Activated T-cell treated with anti-CD3 and anti-CD28 coated beads, Interleukin-2, amount 50 U/mL, for 4 hours (primary cell): Measurements from ENCODE around the gene CALCOCO1. TPM values are rescaled to one million over a fixed set of nuclear protein-coding genes. Genes with fewer than 3 reads are reported as not detected.

Experiments
- ATAC-seq, 2 donors: fragments of 200-7000 bp; cut with Tn5 transposase; one replicate each; pipeline ENCODE4 v1.10.0; 2021
- DNase-seq: peaks from one replicate; pipeline ENCODE4 v3.0.0-alpha.2; 2020
- H3K27me3 Mint-ChIP-seq: one replicate; pipeline ENCODE4 v1.8.0; 2021; ENCODE audit warnings: low read depth, mixed read lengths
- H3K36me3 Mint-ChIP-seq: one replicate; pipeline ENCODE4 v1.8.0; 2022; ENCODE audit warnings: mixed read lengths; ENCODE audit not compliant: insufficient read depth
- H3K4me1 Mint-ChIP-seq: one replicate; pipeline ENCODE4 v1.8.0; 2021; ENCODE audit warnings: low read depth, mixed read lengths
- H3K4me3 Mint-ChIP-seq: one replicate; pipeline ENCODE4 v1.8.0; 2021; ENCODE audit warnings: mild to moderate bottlenecking, moderate library complexity, mixed read lengths
- H3K9me3 Mint-ChIP-seq: one replicate; pipeline ENCODE4 v1.8.0; 2021; ENCODE audit warnings: mixed read lengths
- total RNA-seq, 3 donors: library from RNA; stranded (reverse); gene quantifications; one replicate each; pipeline ENCODE4 v1.2.1, GENCODE V29; 2021

The CALCOCO1 gene
- total RNA-seq, 3 donors from 2014 or later, result 2.6 to 9.9 (median 7.1) TPM

- Mint-ChIP-seq H3K9me3 (no peaks in the 10 kb centered on the region), H3K27me3 (no peaks in the 10 kb centered on the region), H3K4me3 (no peak overlapping the region), H3K4me1 (no peaks in the 10 kb centered on the region), H3K36me3 (peaks cover 16% of the 10 kb centered on the region)
- ATAC-seq (no peak), DNase-seq (no peak)
Observed at GRCh38 chr12:53660041-53660440, 67.2 kb downstream of the CALCOCO1 start.

DNA sequence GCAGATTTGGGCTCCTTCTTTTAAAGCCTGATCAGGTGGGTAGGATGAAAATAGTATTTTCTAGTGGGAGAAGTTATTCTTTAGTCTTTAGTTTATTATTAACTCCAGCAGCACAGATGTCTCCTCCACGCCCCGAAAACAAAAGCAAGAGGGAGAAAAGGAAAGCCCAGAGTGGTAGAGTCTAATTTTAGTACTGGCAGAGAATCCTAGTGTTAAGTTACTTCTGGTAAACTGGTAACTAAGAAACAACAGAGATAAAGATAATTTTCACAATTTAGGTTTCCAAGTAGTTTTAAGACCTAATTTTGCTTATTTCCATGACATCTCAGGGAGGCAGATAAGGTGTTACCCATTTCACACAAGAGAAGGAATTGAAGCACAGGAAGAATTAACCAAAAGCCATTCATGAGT lies 67.7 kb downstream of the CALCOCO1 start:
- no peaks in the 10 kb centered on the region for H3K4me1 Mint-ChIP-seq
- no peak overlapping the region for H3K4me3 Mint-ChIP-seq
- ATAC-seq (no peak), DNase-seq (no peak)
- H3K36me3 Mint-ChIP-seq, result peaks cover 12% of the 10 kb centered on the region
- H3K27me3 Mint-ChIP-seq, result no peaks in the 10 kb centered on the region
- H3K9me3 Mint-ChIP-seq, result no peaks in the 10 kb centered on the region

- ATAC-seq (no peak), DNase-seq (no peak)
- Mint-ChIP-seq H3K9me3 (no peaks in the 10 kb centered on the region), H3K4me1 (no peaks in the 10 kb centered on the region), H3K4me3 (no peak overlapping the region), H3K36me3 (peaks cover 8% of the 10 kb centered on the region), H3K27me3 (no peaks in the 10 kb centered on the region)
Observed at GRCh38 chr12:53659011-53659551, 68.2 kb downstream of the CALCOCO1 start.

Other genes starting within 250 kb of the CALCOCO1 start
- 1 to 10 TPM; 6.5 to 8.4 (median 7.7) TPM for gene MAP3K12, start 228.0 kb downstream of the CALCOCO1 start, total RNA-seq
- gene TARBP2, start 226.2 kb downstream of the CALCOCO1 start, total RNA-seq, result 10 to 100 TPM; 62.6 to 71.4 (median 64.3) TPM
- gene NPFF, start 220.0 kb downstream of the CALCOCO1 start, total RNA-seq, result not detected
- gene ATF7, start 101.1 kb downstream of the CALCOCO1 start, total RNA-seq, result 10 to 100 TPM; 19.2 to 23.2 (median 20.9) TPM
- gene ATP5MC2, start 51.4 kb downstream of the CALCOCO1 start, total RNA-seq, result 100 to 1,000 TPM; 338 to 364 (median 342) TPM
- not detected for gene CISTR, start 24.5 kb upstream of the CALCOCO1 start, total RNA-seq
- gene HOXC13, start 211.4 kb upstream of the CALCOCO1 start, total RNA-seq, result not detected
- not detected for gene HOXC12, start 227.5 kb upstream of the CALCOCO1 start, total RNA-seq
- gene HOXC11, start 245.7 kb upstream of the CALCOCO1 start, total RNA-seq, result not detected
- not detected for gene HOTAIR, start 247.5 kb upstream of the CALCOCO1 start, total RNA-seq